Loucy (cell line): Measurements from ENCODE around the gene FMN2.

Experiments used
- CTCF ChIP-seq: fragments of 200-600 bp; sonication (generic); conservative IDR thresholded peaks from 2 replicates; pipeline ENCODE4 v1.5.1; 2014; ENCODE audit warnings: mild to moderate bottlenecking, antibody characterized with exemption, low read length
- EZH2phosphoT487 ChIP-seq: fragments of 200-600 bp; IDR thresholded peaks from 2 replicates; pipeline ENCODE4 v1.6.1; 2018; ENCODE audit warnings: antibody characterized with exemption, mild to moderate bottlenecking, moderate library complexity, borderline replicate concordance

- TF ChIP-seq CTCF (no peak), EZH2phosphoT487 (no peak)
Observed at GRCh38 chr1:240173836-240174235, 82.2 kb downstream of the FMN2 start.
